Activated T-helper 9 cell treated with anti-CD3 and anti-CD28 coated beads, Interleukin-2, amount 50 U/mL, for 16 hours (primary cell): ENCODE data around the gene IL25.
"Not testable (repeated sequence)": the region's sequence is repeated elsewhere in the genome, so short reads cannot be mapped to it uniquely, and the experiment has no call there.

ENCODE experiments used
- DNase-seq: peaks from one replicate; pipeline ENCODE4 v3.0.0-alpha.2; 2020; ENCODE audit warnings: low read depth

Gene IL25

GRCh38 chr14:23409966-23410635, 37.5 kb downstream of the IL25 start:
- no peak for DNase-seq

- DNase-seq = no peak
Measured at GRCh38 chr14:23411563-23412525, 39.2 kb downstream of the IL25 start.

GRCh38 chr14:23413681-23414080, 41.1 kb downstream of the IL25 start:
- no peak for DNase-seq

- no peak for DNase-seq
Measured at GRCh38 chr14:23414254-23414653, 41.6 kb downstream of the IL25 start.

- no peak for DNase-seq
Measured at GRCh38 chr14:23414906-23415820, 42.6 kb downstream of the IL25 start.

GRCh38 chr14:23415821-23416778, 43.5 kb downstream of the IL25 start:
- DNase-seq = no peak

GRCh38 chr14:23416801-23417200, 44.2 kb downstream of the IL25 start:
- no peak for DNase-seq

- DNase-seq = not testable (repeated sequence)
Measured at GRCh38 chr14:23417269-23417668, 44.7 kb downstream of the IL25 start.

GRCh38 chr14:23418021-23418420, 45.4 kb downstream of the IL25 start:
- DNase-seq = no peak

- not testable (repeated sequence) for DNase-seq
Measured at GRCh38 chr14:23419646-23420045, 47.0 kb downstream of the IL25 start.

- no peak for DNase-seq
Measured at GRCh38 chr14:23421594-23421993, 49.0 kb downstream of the IL25 start.

- DNase-seq = no peak
Measured at GRCh38 chr14:23423657-23424056, 51.0 kb downstream of the IL25 start.

GRCh38 chr14:23425169-23425568, 52.6 kb downstream of the IL25 start:
- no peak for DNase-seq

- DNase-seq = not testable (repeated sequence)
Measured at GRCh38 chr14:23425798-23426197, 53.2 kb downstream of the IL25 start.
